ENCODE results near the gene PATJ. TPM values are rescaled to one million over a fixed set of nuclear protein-coding genes. Genes with fewer than 3 reads are reported as not detected.

The PATJ gene
- total and polyA plus RNA-seq, 2 of the 13 experiments (the other 11 are each of a cell fraction or from before 2014, with no cell fraction given) = 6.2 to 16.8 TPM

DNA sequence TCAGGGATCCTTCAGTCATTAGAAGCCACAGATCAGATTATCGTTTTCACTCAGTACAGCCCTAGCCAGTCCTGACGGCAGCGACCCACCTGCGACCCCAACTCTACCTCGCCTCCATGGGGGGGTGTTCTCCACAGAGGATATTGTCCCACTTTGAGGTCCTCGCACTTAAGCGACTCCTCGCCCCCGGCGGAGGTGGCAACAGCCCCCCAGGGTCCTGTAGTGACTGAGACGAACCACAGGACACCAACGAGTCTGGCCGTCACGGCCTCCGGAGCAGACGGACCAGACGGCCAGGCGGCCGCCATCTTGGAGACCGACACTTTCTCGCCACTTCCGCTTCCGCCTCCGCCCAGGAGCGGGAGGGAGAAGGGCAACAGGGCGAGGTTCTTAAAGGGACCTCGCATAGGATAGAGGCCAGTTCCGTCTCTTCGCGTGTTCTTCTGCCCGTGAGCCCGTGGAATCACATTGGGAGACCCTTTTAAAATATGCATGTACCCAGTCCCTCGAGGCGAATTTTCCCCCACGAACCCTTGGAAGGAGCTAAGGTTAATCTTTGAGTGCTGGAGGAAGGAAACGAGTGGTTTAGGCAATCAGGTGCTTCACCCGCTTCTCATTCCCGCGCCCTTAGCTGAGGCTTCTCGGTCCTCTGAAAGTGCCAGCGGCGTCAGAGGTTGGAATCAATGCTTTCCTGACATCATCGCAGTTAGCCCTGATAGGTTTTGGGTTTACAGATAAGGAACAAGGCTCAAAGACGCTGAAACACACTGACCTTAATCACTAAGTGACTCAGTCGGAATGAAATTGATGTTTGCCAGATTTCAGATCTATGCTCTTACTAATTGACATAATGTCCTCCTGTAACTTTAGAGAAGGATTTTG, 17.2 kb upstream of the PATJ start, which contains the start of gene TM2D1 (continued):
- TF ChIP-seq, protein P1, sequence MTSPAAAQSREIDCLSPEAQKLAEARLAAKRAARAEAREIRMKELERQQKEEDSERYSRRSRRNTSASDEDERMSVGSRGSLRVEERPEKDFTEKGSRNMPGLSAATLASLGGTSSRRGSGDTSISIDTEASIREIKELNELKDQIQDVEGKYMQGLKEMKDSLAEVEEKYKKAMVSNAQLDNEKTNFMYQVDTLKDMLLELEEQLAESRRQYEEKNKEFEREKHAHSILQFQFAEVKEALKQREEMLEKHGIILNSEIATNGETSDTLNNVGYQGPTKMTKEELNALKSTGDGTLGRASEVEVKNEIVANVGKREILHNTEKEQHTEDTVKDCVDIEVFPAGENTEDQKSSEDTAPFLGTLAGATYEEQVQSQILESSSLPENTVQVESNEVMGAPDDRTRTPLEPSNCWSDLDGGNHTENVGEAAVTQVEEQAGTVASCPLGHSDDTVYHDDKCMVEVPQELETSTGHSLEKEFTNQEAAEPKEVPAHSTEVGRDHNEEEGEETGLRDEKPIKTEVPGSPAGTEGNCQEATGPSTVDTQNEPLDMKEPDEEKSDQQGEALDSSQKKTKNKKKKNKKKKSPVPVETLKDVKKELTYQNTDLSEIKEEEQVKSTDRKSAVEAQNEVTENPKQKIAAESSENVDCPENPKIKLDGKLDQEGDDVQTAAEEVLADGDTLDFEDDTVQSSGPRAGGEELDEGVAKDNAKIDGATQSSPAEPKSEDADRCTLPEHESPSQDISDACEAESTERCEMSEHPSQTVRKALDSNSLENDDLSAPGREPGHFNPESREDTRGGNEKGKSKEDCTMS (CRISPR knock-in tag; conservative IDR thresholded peaks at IDR 0.05) = 0 out of 2 replicates have a peak, but pooled peaks have one; percentile 74
- TF ChIP-seq, protein P2, sequence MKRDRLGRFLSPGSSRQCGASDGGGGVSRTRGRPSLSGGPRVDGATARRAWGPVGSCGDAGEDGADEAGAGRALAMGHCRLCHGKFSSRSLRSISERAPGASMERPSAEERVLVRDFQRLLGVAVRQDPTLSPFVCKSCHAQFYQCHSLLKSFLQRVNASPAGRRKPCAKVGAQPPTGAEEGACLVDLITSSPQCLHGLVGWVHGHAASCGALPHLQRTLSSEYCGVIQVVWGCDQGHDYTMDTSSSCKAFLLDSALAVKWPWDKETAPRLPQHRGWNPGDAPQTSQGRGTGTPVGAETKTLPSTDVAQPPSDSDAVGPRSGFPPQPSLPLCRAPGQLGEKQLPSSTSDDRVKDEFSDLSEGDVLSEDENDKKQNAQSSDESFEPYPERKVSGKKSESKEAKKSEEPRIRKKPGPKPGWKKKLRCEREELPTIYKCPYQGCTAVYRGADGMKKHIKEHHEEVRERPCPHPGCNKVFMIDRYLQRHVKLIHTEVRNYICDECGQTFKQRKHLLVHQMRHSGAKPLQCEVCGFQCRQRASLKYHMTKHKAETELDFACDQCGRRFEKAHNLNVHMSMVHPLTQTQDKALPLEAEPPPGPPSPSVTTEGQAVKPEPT (CRISPR knock-in tag; IDR thresholded peaks at IDR 0.05; ENCODE audit: low read depth) = no peak
- peak; percentile 74 for TF ChIP-seq SMAD3 (CRISPR knock-in tag; IDR thresholded peaks at IDR 0.05)
- TF ChIP-seq, protein P3, sequence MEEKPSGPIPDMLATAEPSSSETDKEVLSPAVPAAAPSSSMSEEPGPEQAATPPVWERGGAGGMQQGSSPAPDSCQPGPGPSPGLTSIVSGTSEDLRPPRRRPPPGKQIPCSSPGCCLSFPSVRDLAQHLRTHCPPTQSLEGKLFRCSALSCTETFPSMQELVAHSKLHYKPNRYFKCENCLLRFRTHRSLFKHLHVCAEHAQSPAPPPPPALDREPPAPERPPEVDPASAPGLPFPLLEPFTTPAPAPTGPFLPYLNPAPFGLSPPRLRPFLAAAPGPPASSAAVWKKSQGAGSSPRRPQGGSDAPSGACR (CRISPR knock-in tag; IDR thresholded peaks at IDR 0.05) = peak; percentile 90
- TF ChIP-seq ZNF7 (CRISPR knock-in tag; IDR thresholded peaks at IDR 0.05) = no peak; the same call in 1 of the 2 replicates
- TF ChIP-seq, protein P4, sequence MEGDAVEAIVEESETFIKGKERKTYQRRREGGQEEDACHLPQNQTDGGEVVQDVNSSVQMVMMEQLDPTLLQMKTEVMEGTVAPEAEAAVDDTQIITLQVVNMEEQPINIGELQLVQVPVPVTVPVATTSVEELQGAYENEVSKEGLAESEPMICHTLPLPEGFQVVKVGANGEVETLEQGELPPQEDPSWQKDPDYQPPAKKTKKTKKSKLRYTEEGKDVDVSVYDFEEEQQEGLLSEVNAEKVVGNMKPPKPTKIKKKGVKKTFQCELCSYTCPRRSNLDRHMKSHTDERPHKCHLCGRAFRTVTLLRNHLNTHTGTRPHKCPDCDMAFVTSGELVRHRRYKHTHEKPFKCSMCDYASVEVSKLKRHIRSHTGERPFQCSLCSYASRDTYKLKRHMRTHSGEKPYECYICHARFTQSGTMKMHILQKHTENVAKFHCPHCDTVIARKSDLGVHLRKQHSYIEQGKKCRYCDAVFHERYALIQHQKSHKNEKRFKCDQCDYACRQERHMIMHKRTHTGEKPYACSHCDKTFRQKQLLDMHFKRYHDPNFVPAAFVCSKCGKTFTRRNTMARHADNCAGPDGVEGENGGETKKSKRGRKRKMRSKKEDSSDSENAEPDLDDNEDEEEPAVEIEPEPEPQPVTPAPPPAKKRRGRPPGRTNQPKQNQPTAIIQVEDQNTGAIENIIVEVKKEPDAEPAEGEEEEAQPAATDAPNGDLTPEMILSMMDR (CRISPR knock-in tag; IDR thresholded peaks at IDR 0.05) = peak; percentile 24; the same call in 1 of the 2 replicates
- TF ChIP-seq ASH2L (IDR thresholded peaks at IDR 0.05; ENCODE audit: insufficient read length, low read depth, low read length) = peak; percentile 93
- peak; percentile 87 for TF ChIP-seq MEF2D (CRISPR knock-in tag; IDR thresholded peaks at IDR 0.05)
- no peak for TF ChIP-seq SIX1 (CRISPR knock-in tag; IDR thresholded peaks at IDR 0.05; ENCODE audit: borderline replicate concordance)
- no peak for TF ChIP-seq NAIF1 (CRISPR knock-in tag; IDR thresholded peaks at IDR 0.05; ENCODE audit: borderline replicate concordance)
- TF ChIP-seq, protein P5, sequence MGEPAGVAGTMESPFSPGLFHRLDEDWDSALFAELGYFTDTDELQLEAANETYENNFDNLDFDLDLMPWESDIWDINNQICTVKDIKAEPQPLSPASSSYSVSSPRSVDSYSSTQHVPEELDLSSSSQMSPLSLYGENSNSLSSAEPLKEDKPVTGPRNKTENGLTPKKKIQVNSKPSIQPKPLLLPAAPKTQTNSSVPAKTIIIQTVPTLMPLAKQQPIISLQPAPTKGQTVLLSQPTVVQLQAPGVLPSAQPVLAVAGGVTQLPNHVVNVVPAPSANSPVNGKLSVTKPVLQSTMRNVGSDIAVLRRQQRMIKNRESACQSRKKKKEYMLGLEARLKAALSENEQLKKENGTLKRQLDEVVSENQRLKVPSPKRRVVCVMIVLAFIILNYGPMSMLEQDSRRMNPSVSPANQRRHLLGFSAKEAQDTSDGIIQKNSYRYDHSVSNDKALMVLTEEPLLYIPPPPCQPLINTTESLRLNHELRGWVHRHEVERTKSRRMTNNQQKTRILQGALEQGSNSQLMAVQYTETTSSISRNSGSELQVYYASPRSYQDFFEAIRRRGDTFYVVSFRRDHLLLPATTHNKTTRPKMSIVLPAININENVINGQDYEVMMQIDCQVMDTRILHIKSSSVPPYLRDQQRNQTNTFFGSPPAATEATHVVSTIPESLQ (CRISPR knock-in tag; conservative IDR thresholded peaks at IDR 0.05) = no peak
- TF ChIP-seq, protein P6, sequence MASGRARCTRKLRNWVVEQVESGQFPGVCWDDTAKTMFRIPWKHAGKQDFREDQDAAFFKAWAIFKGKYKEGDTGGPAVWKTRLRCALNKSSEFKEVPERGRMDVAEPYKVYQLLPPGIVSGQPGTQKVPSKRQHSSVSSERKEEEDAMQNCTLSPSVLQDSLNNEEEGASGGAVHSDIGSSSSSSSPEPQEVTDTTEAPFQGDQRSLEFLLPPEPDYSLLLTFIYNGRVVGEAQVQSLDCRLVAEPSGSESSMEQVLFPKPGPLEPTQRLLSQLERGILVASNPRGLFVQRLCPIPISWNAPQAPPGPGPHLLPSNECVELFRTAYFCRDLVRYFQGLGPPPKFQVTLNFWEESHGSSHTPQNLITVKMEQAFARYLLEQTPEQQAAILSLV (CRISPR knock-in tag; IDR thresholded peaks at IDR 0.05; ENCODE audit: borderline replicate concordance) = peak; percentile 87
- TF ChIP-seq GTF3A (CRISPR knock-in tag; conservative IDR thresholded peaks at IDR 0.05) = no peak
- peak; percentile 94 for TF ChIP-seq HOXA3 (CRISPR knock-in tag; IDR thresholded peaks at IDR 0.05)
- no peak for TF ChIP-seq SMYD3 (CRISPR knock-in tag; IDR thresholded peaks at IDR 0.05)
- TF ChIP-seq EEA1 (CRISPR knock-in tag; IDR thresholded peaks at IDR 0.05; ENCODE audit: borderline replicate concordance) = peak; percentile 27; the same call in 1 of the 2 replicates
- peak; percentile 87 for TF ChIP-seq KDM5A (IDR thresholded peaks at IDR 0.05; ENCODE audit: borderline replicate concordance, low read length)
